HL-60 (cell line): Measurements from ENCODE around the gene CCDC51.

ENCODE experiments used
- DNase-seq, 2 experiments: peaks; one replicate each; pipeline ENCODE4 v3.0.0-alpha.2; 2010 to 2020; ENCODE audit warnings: low read depth in 1 of 2, low spot score in 1 of 2
- H3K27ac ChIP-seq: fragments of 250-450 bp; sonication (Bioruptor Pico); replicated peaks from 2 replicates; pipeline ENCODE4 v1.5.1; 2020; ENCODE audit warnings: mild to moderate bottlenecking, moderate library complexity
- H3K27me3 ChIP-seq: fragments of 250-450 bp; sonication (Bioruptor Pico); 2 replicates; pipeline ENCODE4 v1.5.1; 2021; ENCODE audit warnings: mild to moderate bottlenecking, moderate library complexity; ENCODE audit not compliant: insufficient read depth, poor library complexity, severe bottlenecking
- H3K4me3 ChIP-seq: replicated peaks from 2 replicates; pipeline ENCODE4 v1.5.1; 2011; ENCODE audit warnings: mild to moderate bottlenecking, control low read depth, low read length; ENCODE audit not compliant: insufficient read depth
- CTCF ChIP-seq: IDR thresholded peaks from one replicate; pipeline ENCODE4 v1.5.1; 2011; ENCODE audit warnings: low read length, control low read depth, inconsistent platforms; ENCODE audit not compliant: insufficient read depth
- GABPA ChIP-seq: IDR thresholded peaks from 2 replicates; pipeline ENCODE4 v1.6.1; 2012; ENCODE audit warnings: low read depth
- POLR2AphosphoS5 ChIP-seq: IDR thresholded peaks from 2 replicates; pipeline ENCODE4 v1.6.1; 2012; ENCODE audit warnings: low read depth
- REST ChIP-seq: IDR thresholded peaks from 2 replicates; pipeline ENCODE4 v1.6.1; 2012; ENCODE audit warnings: low read depth; ENCODE audit not compliant: insufficient replicate concordance
- SPI1 ChIP-seq: IDR thresholded peaks from 2 replicates; pipeline ENCODE4 v1.6.1; 2012; ENCODE audit warnings: low read depth, mild to moderate bottlenecking, borderline replicate concordance

Gene CCDC51

GRCh38 chr3:48404440-48405342 lies 35.2 kb downstream of the CCDC51 start:
- no peaks in the 10 kb centered on the region for H3K27me3 ChIP-seq
- H3K4me3 ChIP-seq, result no peak overlapping the region
- H3K27ac ChIP-seq, result no peak overlapping the region
- TF ChIP-seq GABPA, result no peak
- TF ChIP-seq SPI1, result no peak
- no peak for TF ChIP-seq CTCF
- TF ChIP-seq POLR2AphosphoS5, result no peak
- no peak for TF ChIP-seq REST
- no peak for DNase-seq

GRCh38 chr3:48403533-48404439 lies 36.1 kb downstream of the CCDC51 start:
- no peak for DNase-seq
- TF ChIP-seq POLR2AphosphoS5, result no peak
- no peak for TF ChIP-seq REST
- TF ChIP-seq CTCF, result no peak
- no peak for TF ChIP-seq GABPA
- TF ChIP-seq SPI1, result no peak

GRCh38 chr3:48402907-48403306 lies 37.0 kb downstream of the CCDC51 start:
- no peak for TF ChIP-seq REST
- no peak for TF ChIP-seq CTCF
- no peak for TF ChIP-seq SPI1
- TF ChIP-seq POLR2AphosphoS5, result no peak
- TF ChIP-seq GABPA, result no peak
- Histone ChIP-seq H3K27me3 (no peaks in the 10 kb centered on the region), H3K27ac (no peak overlapping the region)

More at GRCh38 chr3:48403533-48404439, 36.1 kb downstream of the CCDC51 start:
- Histone ChIP-seq H3K27me3 (no peaks in the 10 kb centered on the region), H3K4me3 (no peak overlapping the region), H3K27ac (no peak overlapping the region)

More at GRCh38 chr3:48402907-48403306, 37.0 kb downstream of the CCDC51 start:
- no peak overlapping the region for H3K4me3 ChIP-seq
- no peak for DNase-seq
